Activated CD4-positive, CD25-positive, alpha-beta regulatory T cell treated with anti-CD3 and anti-CD28 coated beads, Interleukin-2, amount 50 U/mL, for 16 hours (primary cell): Measurements from ENCODE around the gene SH2B3.

ENCODE experiments used
- DNase-seq: peaks from one replicate; pipeline ENCODE4 v3.0.0-alpha.2; 2020; ENCODE audit warnings: low read depth, low spot score

Gene SH2B3

GRCh38 chr12:111408686-111409402, 3.1 kb downstream of the SH2B3 start:
- DNase-seq: no peak

DNA sequence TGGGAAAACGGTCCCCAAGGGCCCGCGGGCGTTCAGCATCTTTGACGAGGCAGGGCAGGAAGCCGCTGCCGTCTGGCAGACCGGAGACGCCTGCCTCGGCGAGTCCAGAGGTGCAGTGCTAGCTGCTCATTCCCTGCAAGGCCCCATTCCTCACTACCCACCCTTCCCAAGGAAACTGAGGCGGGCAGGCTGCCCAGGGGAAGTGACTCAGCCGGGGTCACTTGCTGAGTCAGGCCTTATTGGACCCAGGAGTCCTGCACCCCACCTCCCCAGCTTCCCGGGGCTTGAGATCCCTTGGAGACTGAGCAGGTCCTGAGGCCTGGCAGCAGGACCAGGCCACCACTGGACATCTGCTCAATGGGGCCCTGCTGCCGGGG, 3.7 kb downstream of the SH2B3 start:
- DNase-seq: no peak

- DNase-seq: no peak
Observed at GRCh38 chr12:111409780-111410430, 4.2 kb downstream of the SH2B3 start.

DNA sequence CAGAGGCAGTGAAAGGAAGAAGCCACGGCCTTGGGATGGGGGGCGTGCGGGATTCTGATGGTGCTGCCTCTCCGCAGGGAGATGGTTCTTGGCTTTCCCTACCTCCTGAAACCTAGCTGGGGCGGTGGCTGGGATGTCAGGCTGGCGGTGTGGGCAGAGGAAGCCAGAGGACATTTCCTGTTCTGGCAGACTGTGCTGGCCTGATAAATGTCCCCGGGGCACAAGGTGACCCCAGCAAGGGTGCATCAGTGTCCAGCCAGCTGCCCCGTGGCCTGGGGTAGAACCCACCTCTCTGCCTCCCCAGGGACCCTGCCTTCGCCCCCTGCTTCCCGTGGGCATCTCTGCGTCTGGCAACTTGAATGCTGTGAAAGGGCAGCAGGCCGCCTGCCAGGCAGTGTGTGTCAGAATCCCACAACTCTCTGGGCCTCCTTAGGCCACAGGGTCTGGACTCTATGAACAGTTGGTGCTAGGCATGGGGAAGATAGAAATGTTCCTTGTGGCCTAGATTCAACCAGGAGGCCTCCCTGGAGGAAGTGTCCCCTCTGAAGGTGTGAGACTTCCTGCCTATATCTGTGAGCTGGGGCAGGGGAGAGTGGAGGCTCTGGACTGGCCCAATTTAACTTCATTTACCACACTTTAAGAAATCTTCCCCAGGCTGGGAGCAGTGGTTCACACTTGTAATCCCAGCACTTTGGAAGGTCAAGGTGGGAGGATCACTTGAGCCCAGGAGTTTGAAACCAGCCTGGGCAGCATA, 4.9 kb downstream of the SH2B3 start:
- no peak for DNase-seq

DNA sequence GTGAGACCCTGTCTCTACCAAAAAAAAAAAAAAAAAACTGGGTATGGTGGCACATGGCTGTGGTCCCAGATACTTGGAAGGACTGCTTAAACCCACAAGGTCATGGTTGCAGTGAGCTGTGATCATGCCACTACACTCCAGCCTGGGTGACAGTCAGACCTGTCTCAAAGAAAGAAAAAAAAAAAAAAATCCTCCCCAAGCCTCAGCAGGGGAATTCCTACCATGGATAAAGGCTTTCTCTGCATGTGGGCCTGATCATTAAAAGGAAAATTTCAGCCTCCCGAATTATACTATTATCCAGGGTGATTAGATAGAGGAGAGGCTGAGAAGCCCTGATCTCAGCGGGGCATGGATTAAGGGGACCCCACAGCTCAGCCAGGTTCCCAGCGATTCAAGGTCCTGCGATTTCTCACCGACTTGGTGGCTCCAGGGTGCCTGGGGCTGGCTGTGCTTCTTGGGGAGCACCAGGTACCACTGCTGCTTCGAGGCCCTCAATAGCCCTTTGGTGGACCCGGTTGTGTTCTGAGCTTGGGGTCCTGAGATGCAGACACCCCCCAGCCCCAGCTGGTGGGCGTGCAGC, 5.6 kb downstream of the SH2B3 start:
- no peak for DNase-seq

- DNase-seq: no peak
Observed at GRCh38 chr12:111412007-111412829, 6.5 kb downstream of the SH2B3 start.

DNA sequence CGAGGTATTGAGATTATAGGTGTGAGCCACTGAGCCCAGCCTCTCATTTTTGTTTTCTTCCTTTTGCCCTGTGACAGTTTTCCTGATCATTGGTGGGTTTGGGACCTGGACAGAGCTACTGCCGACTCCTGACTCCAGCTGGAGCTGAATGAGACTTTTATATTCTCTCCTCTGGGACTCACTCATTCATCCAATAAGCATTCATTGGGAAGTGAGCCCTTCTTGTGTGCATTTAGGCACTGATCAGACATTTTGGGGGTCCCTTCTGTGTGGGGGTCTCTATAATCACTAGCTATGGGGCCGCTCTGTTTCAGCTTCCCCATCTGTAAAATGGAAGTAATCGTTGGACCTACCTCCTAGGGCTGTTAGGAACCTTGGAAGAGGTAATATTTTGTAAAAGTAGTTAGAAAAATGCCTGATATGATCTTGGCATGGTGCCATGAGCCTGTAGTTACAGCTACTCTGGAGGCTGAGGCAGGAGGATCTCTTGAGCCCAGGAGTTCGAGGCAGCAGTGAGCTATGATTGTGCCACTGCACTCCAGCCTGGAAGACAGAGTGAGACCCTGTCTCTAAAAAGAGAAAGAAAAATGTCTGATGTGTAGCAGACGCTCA, 7.2 kb downstream of the SH2B3 start:
- no peak for DNase-seq

DNA sequence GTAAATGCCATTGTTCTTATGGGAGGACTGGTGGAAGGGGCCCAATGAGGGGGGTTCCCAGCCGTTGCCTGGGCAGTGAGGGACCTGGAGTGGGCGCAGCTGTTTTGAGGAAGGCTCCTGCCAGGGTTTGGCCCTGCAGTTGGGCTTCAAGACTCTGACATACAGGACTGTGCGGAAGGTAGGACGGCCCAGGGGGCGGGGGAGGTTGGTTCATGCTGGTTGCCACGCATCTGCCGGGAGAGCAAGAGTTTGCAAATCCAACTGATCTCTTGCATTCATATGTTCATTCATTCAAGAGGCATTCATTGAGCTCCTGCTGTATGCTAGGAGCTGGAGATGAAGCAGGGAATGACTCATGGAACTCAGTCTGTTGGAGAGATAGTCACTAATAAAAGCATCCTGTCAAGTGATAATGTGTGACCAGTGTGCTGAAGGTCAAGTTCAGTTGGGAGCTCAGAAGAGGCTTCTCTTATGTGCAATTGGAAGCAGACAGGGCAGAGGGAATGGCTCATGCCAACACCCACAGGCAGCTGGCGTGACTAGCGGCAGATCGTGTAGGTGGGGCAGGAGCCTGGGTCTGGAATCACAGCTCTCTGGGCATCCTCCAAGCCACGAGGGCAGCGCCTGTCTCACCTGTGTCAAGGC, 7.8 kb downstream of the SH2B3 start:
- no peak for DNase-seq

GRCh38 chr12:111414711-111415252, 9.1 kb downstream of the SH2B3 start:
- DNase-seq: no peak

DNA sequence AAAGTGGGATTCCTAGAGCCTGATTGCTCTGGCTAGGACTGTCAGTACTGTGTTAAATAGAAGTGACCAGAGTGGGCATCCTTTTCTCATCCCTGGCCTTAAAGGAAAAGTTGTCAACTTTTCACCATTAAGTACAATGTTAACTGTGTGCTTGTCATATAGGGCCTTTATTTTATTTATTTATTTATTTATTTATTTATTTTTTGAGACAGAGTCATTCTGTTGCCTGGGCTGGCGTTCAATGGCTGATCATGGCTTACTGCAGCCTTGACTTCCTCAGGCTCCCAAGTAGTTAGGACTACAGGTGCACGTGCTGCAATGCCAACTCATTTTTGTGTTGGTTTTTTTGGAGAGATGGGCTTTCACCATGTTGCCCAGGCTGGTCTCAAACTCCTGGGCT, 11.6 kb downstream of the SH2B3 start:
- no peak for DNase-seq

DNA sequence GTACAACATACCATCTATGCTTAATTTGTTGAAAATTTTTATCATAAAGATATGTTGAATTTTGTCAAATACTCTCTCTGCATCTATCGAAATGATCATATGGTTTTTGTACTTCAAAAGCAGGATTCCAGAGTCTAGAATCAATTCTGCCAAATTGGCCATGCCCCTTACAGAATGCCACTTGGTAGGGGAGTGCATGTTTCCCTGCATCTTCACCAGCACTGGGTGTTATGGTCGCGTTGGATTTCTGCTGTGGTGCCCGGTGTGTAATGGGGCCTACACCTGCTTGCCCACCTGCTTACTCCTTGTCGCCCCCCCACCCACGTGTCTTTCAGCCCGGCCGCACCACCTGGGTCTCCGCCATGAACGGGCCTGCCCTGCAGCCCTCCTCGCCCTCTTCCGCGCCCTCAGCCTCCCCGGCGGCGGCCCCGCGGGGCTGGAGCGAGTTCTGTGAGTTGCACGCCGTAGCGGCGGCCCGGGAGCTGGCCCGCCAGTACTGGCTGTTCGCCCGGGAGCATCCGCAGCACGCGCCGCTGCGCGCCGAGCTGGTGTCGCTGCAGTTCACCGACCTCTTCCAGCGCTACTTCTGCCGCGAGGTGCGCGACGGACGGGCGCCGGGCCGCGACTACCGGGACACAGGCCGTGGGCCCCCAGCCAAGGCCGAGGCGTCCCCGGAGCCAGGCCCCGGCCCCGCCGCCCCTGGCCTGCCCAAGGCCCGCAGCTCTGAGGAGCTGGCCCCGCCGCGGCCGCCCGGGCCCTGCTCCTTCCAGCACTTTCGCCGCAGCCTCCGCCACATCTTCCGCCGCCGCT, 12.3 kb downstream of the SH2B3 start:
- DNase-seq: no peak

DNA sequence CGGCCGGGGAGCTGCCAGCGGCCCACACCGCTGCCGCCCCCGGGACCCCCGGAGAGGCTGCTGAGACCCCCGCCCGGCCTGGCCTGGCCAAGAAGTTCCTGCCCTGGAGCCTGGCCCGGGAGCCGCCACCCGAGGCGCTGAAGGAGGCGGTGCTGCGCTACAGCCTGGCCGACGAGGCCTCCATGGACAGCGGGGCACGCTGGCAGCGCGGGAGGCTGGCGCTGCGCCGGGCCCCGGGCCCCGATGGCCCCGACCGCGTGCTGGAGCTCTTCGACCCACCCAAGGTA, 12.8 kb downstream of the SH2B3 start:
- DNase-seq: no peak

DNA sequence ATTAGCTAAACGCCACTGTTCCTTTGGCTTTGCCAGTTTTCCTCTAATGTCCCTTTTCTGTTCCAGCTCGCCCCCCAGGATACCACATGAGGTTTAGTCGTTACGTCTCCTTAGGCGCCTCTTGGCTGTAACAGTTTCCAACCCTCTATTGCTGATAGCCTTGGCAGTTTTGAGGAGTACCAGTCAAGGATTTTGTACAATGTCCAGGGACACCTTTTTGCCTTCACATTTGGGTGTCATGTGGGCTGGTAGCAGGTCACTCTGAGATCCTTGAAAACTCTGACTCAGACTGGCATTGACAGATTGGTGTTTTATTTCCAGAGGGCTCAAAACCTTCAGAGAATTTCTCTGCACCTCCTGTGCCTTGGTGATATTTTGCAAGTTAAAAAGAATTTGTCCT, 14.1 kb downstream of the SH2B3 start:
- no peak for DNase-seq

GRCh38 chr12:111420494-111420893, 14.8 kb downstream of the SH2B3 start:
- no peak for DNase-seq

DNA sequence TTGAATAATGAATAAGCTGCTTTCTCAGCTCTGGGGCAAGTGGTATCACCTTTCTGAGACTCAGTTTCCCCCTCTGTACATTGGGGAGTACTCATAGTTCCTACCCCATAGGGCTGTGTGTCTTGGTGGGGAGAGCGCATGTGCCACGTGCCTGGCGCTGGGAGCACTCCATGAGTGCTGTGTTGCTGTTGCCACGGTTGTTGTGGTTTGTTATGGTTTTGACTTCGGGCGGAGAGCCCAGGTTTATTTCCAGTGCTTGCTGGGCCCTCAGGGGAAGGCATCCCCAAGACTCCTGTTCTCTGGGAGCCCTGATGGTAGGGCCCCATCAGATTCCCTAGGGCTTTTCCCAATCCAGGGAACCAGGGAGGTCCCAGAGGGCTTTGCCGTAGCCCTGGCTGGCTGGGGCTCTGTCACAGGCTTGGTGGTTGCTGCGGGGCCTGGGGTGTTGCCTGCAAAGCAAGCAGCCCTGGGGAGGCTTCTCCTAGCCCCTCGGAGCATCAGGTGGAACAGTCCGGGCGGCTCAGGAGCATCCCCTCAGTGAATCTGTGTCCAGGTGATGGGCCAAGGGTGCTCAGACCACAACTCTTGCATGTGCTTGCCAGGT, 18.6 kb downstream of the SH2B3 start:
- DNase-seq: no peak

- DNase-seq: no peak
Observed at GRCh38 chr12:111424793-111425251, 19.1 kb downstream of the SH2B3 start.

GRCh38 chr12:111425655-111426054, 19.9 kb downstream of the SH2B3 start:
- no peak for DNase-seq

GRCh38 chr12:111426344-111427185, 20.8 kb downstream of the SH2B3 start:
- no peak for DNase-seq
